Measurements from ENCODE around the gene TRERF1. TPM values are rescaled to one million over a fixed set of nuclear protein-coding genes. Genes with fewer than 3 reads are reported as not detected.
A peak's percentile ranks its signal among the peaks of the same experiment; 100 is the strongest.

Gene TRERF1
- polyA plus RNA-seq, 1 donor (not counting 4 experiments of a cell fraction or from before 2014, with no cell fraction given) = 4.8 TPM

GRCh38 chr6:42297661-42298060 lies 154.1 kb downstream of the TRERF1 start:
- no peaks in the 10 kb centered on the region for H4K20me1 ChIP-seq (ENCODE audit: control insufficient read depth, extremely low read depth, insufficient read depth, low read length)
- dilution Hi-C loops (cut with MboI; ENCODE audit: extremely low pct_ligation_motif_present, low sequenced_read_pairs) = no loop called here

GRCh38 chr6:42296614-42297013 lies 155.1 kb downstream of the TRERF1 start:
- Histone ChIP-seq H3K4me1 (ENCODE audit: control insufficient read depth, extremely low read depth, insufficient read depth, low read length) (peaks cover 57% of the 10 kb centered on the region), H3K9ac (ENCODE audit: control insufficient read depth, extremely low read depth, insufficient read depth, low read length) (no peak overlapping the region), H2AFZ (ENCODE audit: control insufficient read depth, low read length) (no peak overlapping the region), H4K20me1 (ENCODE audit: control insufficient read depth, extremely low read depth, insufficient read depth, low read length) (no peaks in the 10 kb centered on the region), H3K27ac (ENCODE audit: control insufficient read depth, insufficient read depth, low read length) (peak overlapping the region; percentile 16), H3K27me3 (ENCODE audit: control insufficient read depth, extremely low read depth, insufficient read depth, low read length) (no peaks in the 10 kb centered on the region), H3K4me3 (ENCODE audit: control insufficient read depth in 2 of 3, extremely low read depth in 1 of 3, insufficient read depth in 2 of 3, low read depth in 1 of 3, low read length in 3 of 3) (no peak overlapping the region), H3K9me3 (ENCODE audit: control insufficient read depth, low read depth, low read length) (no peaks in the 10 kb centered on the region), H3K9me1 (ENCODE audit: control insufficient read depth, extremely low read depth, insufficient read depth, low read length) (no peaks in the 10 kb centered on the region), H3K4me2 (ENCODE audit: control insufficient read depth, extremely low read depth, insufficient read depth, low read depth, low read length) (peak overlapping the region; percentile 39), H3K79me2 (ENCODE audit: control insufficient read depth, insufficient read depth, low read length) (no peaks in the 10 kb centered on the region), H3K36me3 (ENCODE audit: control insufficient read depth in 2 of 2, extremely low read depth in 1 of 2, insufficient read depth in 2 of 2, low read length in 2 of 2) (peaks cover 0 to 4% of the 10 kb centered on the region in 2 experiments)
- FAIRE-seq = no peak
- TF ChIP-seq EZH2 (IDR thresholded peaks at IDR 0.05; ENCODE audit: low read length) (no peak), CTCF (optimal IDR thresholded peaks at IDR 0.05 in 1 of 3, IDR thresholded peaks at IDR 0.05 in 1 of 3, conservative IDR thresholded peaks at IDR 0.05 in 1 of 3; ENCODE audit: extremely low read depth in 1 of 3, insufficient read depth in 2 of 3, low read length in 3 of 3) (no peak)
- no peak for DNase-seq (ENCODE audit: low read depth, low spot score)
- dilution Hi-C loops (cut with MboI; ENCODE audit: extremely low pct_ligation_motif_present, low sequenced_read_pairs) = no loop called here

More at GRCh38 chr6:42297661-42298060, 154.1 kb downstream of the TRERF1 start:
- Histone ChIP-seq H3K9me3 (ENCODE audit: control insufficient read depth, low read depth, low read length) (no peaks in the 10 kb centered on the region), H3K9ac (ENCODE audit: control insufficient read depth, extremely low read depth, insufficient read depth, low read length) (no peak overlapping the region), H2AFZ (ENCODE audit: control insufficient read depth, low read length) (no peak overlapping the region), H3K4me1 (ENCODE audit: control insufficient read depth, extremely low read depth, insufficient read depth, low read length) (peaks cover 47% of the 10 kb centered on the region), H3K27ac (ENCODE audit: control insufficient read depth, insufficient read depth, low read length) (peak overlapping the region; percentile 16), H3K27me3 (ENCODE audit: control insufficient read depth, extremely low read depth, insufficient read depth, low read length) (no peaks in the 10 kb centered on the region), H3K79me2 (ENCODE audit: control insufficient read depth, insufficient read depth, low read length) (no peaks in the 10 kb centered on the region), H3K4me3 (ENCODE audit: control insufficient read depth in 2 of 3, extremely low read depth in 1 of 3, insufficient read depth in 2 of 3, low read depth in 1 of 3, low read length in 3 of 3) (no peak overlapping the region), H3K9me1 (ENCODE audit: control insufficient read depth, extremely low read depth, insufficient read depth, low read length) (no peaks in the 10 kb centered on the region), H3K36me3 (ENCODE audit: control insufficient read depth in 2 of 2, extremely low read depth in 1 of 2, insufficient read depth in 2 of 2, low read length in 2 of 2) (peaks cover 0 to 4% of the 10 kb centered on the region in 2 experiments), H3K4me2 (ENCODE audit: control insufficient read depth, extremely low read depth, insufficient read depth, low read depth, low read length) (peak overlapping the region; percentile 39)
- no peak for DNase-seq (ENCODE audit: low read depth, low spot score)
- no peak for TF ChIP-seq CTCF (optimal IDR thresholded peaks at IDR 0.05 in 1 of 3, IDR thresholded peaks at IDR 0.05 in 1 of 3, conservative IDR thresholded peaks at IDR 0.05 in 1 of 3; ENCODE audit: extremely low read depth in 1 of 3, insufficient read depth in 2 of 3, low read length in 3 of 3)
- TF ChIP-seq EZH2 (IDR thresholded peaks at IDR 0.05; ENCODE audit: low read length) = no peak
- FAIRE-seq = no peak

Data from keratinocyte (primary cell).